IMR-90 (cell line): ENCODE results near the gene TNFAIP8.

Source experiments
- CTCF ChIP-seq: conservative IDR thresholded peaks from 2 replicates; pipeline ENCODE4 v1.5.1; 2012; ENCODE audit warnings: mild to moderate bottlenecking, low read depth, low read length, improper control_type of control experiment
- ELK1 ChIP-seq: fragments of 150-350 bp; IDR thresholded peaks from 2 replicates; pipeline ENCODE4 v1.6.1; 2016; ENCODE audit warnings: low read depth, mild to moderate bottlenecking, low read length, moderate library complexity, borderline replicate concordance
- FOS ChIP-seq: fragments of 150-350 bp; IDR thresholded peaks from 2 replicates; pipeline ENCODE4 v1.6.1; 2016; ENCODE audit warnings: low read depth, low read length
- MAFK ChIP-seq: IDR thresholded peaks from 2 replicates; pipeline ENCODE4 v1.6.1; 2012; ENCODE audit warnings: low read depth, low read length, improper control_type of control experiment
- MAZ ChIP-seq: IDR thresholded peaks from 2 replicates; pipeline ENCODE4 v1.6.1; 2012; ENCODE audit warnings: low read depth, mild to moderate bottlenecking, low read length, improper control_type of control experiment, moderate library complexity, borderline replicate concordance
- MXI1 ChIP-seq: IDR thresholded peaks from 2 replicates; pipeline ENCODE4 v1.6.1; 2012; ENCODE audit warnings: low read depth, mild to moderate bottlenecking, low read length, moderate library complexity, borderline replicate concordance
- NFE2L2 ChIP-seq: fragments of 150-350 bp; IDR thresholded peaks from 2 replicates; pipeline ENCODE4 v1.6.1; 2016; ENCODE audit warnings: low read depth, mild to moderate bottlenecking, low read length
- POLR2A ChIP-seq: IDR thresholded peaks from 2 replicates; pipeline ENCODE4 v1.6.1; 2012; ENCODE audit warnings: mild to moderate bottlenecking, low read depth, low read length
- RAD21 ChIP-seq: IDR thresholded peaks from 2 replicates; pipeline ENCODE4 v1.6.1; 2012; ENCODE audit warnings: low read length, improper control_type of control experiment
- RCOR1 ChIP-seq: IDR thresholded peaks from 2 replicates; pipeline ENCODE4 v1.6.1; 2012; ENCODE audit warnings: mild to moderate bottlenecking, low read length, improper control_type of control experiment; ENCODE audit not compliant: insufficient replicate concordance
- RFX5 ChIP-seq: IDR thresholded peaks from 2 replicates; pipeline ENCODE4 v1.8.0; 2012; ENCODE audit warnings: low read depth, mild to moderate bottlenecking, low read length, moderate library complexity
- SMC3 ChIP-seq: fragments of 150-350 bp; IDR thresholded peaks from 2 replicates; pipeline ENCODE4 v1.6.1; 2016; ENCODE audit warnings: low read depth, mild to moderate bottlenecking, antibody characterized with exemption, low read length, moderate library complexity
- USF2 ChIP-seq: fragments of 150-350 bp; IDR thresholded peaks from 2 replicates; pipeline ENCODE4 v1.6.1; 2017; ENCODE audit warnings: mild to moderate bottlenecking, antibody characterized with exemption, low read length, low read depth

- TF ChIP-seq CTCF = no peak
- no peak for TF ChIP-seq POLR2A
- TF ChIP-seq RAD21 = no peak
- TF ChIP-seq USF2 = no peak
- no peak for TF ChIP-seq MAZ
- TF ChIP-seq MXI1 = no peak
- TF ChIP-seq RCOR1 = no peak
- no peak for TF ChIP-seq RFX5
- TF ChIP-seq SMC3 = no peak
- TF ChIP-seq FOS = no peak
- TF ChIP-seq MAFK = no peak
- no peak for TF ChIP-seq ELK1
- TF ChIP-seq NFE2L2 = no peak
Measured at GRCh38 chr5:119339965-119340364, 15.9 kb upstream of the TNFAIP8 start.
